PC-9 (cell line): ENCODE data around the gene TMEM135. TPM values are rescaled to one million over a fixed set of nuclear protein-coding genes. Genes with fewer than 3 reads are reported as not detected.

Experiments
- BruUV-seq: library from RNA; stranded (reverse); fragments of 400-500 nt; replicated peaks from 2 replicates; lab custom pipeline; 2021; lab: Mats Ljungman, UMichigan
- CTCF ChIA-PET: fragments of 300-600 bp; sonication (Branson Sonifier 250); formaldehyde crosslinking; loops from one replicate; lab custom pipeline; 2022; ENCODE audit warnings: antibody characterized with exemption; lab: Charles Lee
- POLR2A ChIA-PET: fragments of 300-600 bp; sonication (Branson Sonifier 250); formaldehyde crosslinking; loops from one replicate; lab custom pipeline; 2022; ENCODE audit warnings: antibody characterized with exemption; ENCODE audit not compliant: unreplicated experiment; lab: Charles Lee
- DNase-seq, 2 experiments: peaks; one replicate each; pipeline versions ENCODE4 v3.0.0 to v3.0.0-alpha.2; 2015 to 2022; ENCODE audit warnings: mixed read lengths in 1 of 2
- H2AFZ ChIP-seq: fragments of 200-600 bp; sonication (generic); 2 replicates; pipeline ENCODE4 v1.8.1; 2017; ENCODE audit warnings: antibody characterized with exemption
- H3F3A ChIP-seq: fragments of 200-600 bp; sonication (generic); 2 replicates; pipeline ENCODE4 v1.8.1; 2017; ENCODE audit warnings: antibody characterized with exemption, mild to moderate bottlenecking, low read depth; ENCODE audit not compliant: insufficient read depth
- H3K27ac ChIP-seq: fragments of 200-600 bp; sonication (generic); 2 replicates; pipeline ENCODE4 v1.6.1; 2016; ENCODE audit warnings: mixed run types
- H3K27me3 ChIP-seq: fragments of 200-600 bp; sonication (generic); 2 replicates; pipeline ENCODE4 v1.6.1; 2016; ENCODE audit warnings: low read depth, mixed run types; ENCODE audit not compliant: insufficient read depth
- H3K36me3 ChIP-seq: fragments of 200-600 bp; sonication (generic); 2 replicates; pipeline ENCODE4 v1.6.1; 2016; ENCODE audit warnings: low read depth, mixed run types
- H3K4me1 ChIP-seq: fragments of 200-600 bp; sonication (generic); replicated peaks from 2 replicates; pipeline ENCODE4 v1.6.1; 2016; ENCODE audit warnings: mixed run types; ENCODE audit not compliant: insufficient read depth
- H3K4me2 ChIP-seq: fragments of 200-600 bp; sonication (generic); 2 replicates; pipeline ENCODE4 v1.6.1; 2017; ENCODE audit warnings: mixed run types
- H3K4me3 ChIP-seq: fragments of 200-600 bp; sonication (generic); 2 replicates; pipeline ENCODE4 v1.6.1; 2016; ENCODE audit warnings: mixed run types
- H3K79me2 ChIP-seq: fragments of 200-600 bp; sonication (generic); 2 replicates; pipeline ENCODE4 v1.6.1; 2017; ENCODE audit warnings: low read depth, mixed run types
- H3K9me2 ChIP-seq: fragments of 200-600 bp; sonication (generic); 2 replicates; pipeline ENCODE4 v1.8.1; 2017; ENCODE audit warnings: mild to moderate bottlenecking; ENCODE audit not compliant: insufficient read depth
- H3K9me3 ChIP-seq: fragments of 200-600 bp; sonication (generic); 2 replicates; pipeline ENCODE4 v1.8.1; 2016; ENCODE audit warnings: low read depth; ENCODE audit not compliant: insufficient read depth
- H4K20me1 ChIP-seq: fragments of 200-600 bp; sonication (generic); 2 replicates; pipeline ENCODE4 v1.8.1; 2017; ENCODE audit not compliant: insufficient read depth
- EZH2 ChIP-seq: fragments of 200-600 bp; sonication (generic); IDR thresholded peaks from 2 replicates; pipeline ENCODE4 v1.8.0; 2017; ENCODE audit warnings: antibody characterized with exemption, low read depth
- intact Hi-C: fragments of 100-400 bp; cut with micrococcal nuclease; formaldehyde crosslinking; loops from one replicate; pipeline ENCODE4 v1.10.0; 2022; ENCODE audit not compliant: unreplicated experiment
- total RNA-seq: library from RNA; stranded (reverse); gene quantifications from 2 replicates; pipeline ENCODE4 v1.2.3, GENCODE V29; 2021
- TF ChIP-seq, protein P1 (sequence below): fragments of 200-600 bp; sonication (generic); conservative IDR thresholded peaks from 2 replicates; pipeline ENCODE4 v1.6.1; 2017; ENCODE audit warnings: mixed run types, antibody characterized with exemption, mild to moderate bottlenecking, moderate library complexity

Gene TMEM135
- total RNA-seq, 1 experiment from 2014 or later: 42.0 TPM

DNA sequence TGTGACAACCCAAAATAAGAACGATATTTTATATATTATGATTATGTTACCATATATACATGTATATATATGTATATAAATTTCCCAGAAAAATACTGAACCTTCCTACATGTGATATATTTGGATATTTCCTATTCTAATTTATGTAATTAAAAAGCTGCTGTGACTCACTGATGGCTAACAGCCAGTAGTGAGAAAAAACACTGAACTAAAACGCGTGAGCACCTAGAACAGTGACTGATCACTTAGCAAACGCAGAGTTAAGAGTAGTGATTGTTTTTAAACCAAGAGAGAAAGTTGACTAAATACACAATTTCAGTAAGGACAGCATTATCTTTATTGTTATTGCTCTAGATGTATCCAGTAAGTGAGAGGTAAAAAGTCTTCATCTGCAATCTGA, 213.8 kb downstream of the TMEM135 start:
- CTCF ChIA-PET: no interaction called here
- no TSS peak for BruUV-seq
- H3K4me2 ChIP-seq: no peak overlapping the region
- no peaks in the 10 kb centered on the region for H3K27me3 ChIP-seq
- H3K9me3 ChIP-seq: no peaks in the 10 kb centered on the region
- TF ChIP-seq EZH2: no peak
- TF ChIP-seq, protein P1, sequence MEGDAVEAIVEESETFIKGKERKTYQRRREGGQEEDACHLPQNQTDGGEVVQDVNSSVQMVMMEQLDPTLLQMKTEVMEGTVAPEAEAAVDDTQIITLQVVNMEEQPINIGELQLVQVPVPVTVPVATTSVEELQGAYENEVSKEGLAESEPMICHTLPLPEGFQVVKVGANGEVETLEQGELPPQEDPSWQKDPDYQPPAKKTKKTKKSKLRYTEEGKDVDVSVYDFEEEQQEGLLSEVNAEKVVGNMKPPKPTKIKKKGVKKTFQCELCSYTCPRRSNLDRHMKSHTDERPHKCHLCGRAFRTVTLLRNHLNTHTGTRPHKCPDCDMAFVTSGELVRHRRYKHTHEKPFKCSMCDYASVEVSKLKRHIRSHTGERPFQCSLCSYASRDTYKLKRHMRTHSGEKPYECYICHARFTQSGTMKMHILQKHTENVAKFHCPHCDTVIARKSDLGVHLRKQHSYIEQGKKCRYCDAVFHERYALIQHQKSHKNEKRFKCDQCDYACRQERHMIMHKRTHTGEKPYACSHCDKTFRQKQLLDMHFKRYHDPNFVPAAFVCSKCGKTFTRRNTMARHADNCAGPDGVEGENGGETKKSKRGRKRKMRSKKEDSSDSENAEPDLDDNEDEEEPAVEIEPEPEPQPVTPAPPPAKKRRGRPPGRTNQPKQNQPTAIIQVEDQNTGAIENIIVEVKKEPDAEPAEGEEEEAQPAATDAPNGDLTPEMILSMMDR: no peak
- peaks cover 6% of the 10 kb centered on the region; the same call in 1 of the 2 replicates for H4K20me1 ChIP-seq
- H3K9me2 ChIP-seq: no peaks in the 10 kb centered on the region
- intact Hi-C loops: no loop called here
- H3K79me2 ChIP-seq: 0 out of 2 replicates have a peak, but pooled peaks cover 3% of the 10 kb centered on the region
- H3F3A ChIP-seq: no peaks in the 10 kb centered on the region; the same call in 1 of the 2 replicates
- POLR2A ChIA-PET: no interaction called here
- no peak overlapping the region for H3K27ac ChIP-seq
- no peak overlapping the region for H3K4me3 ChIP-seq
- DNase-seq: no peak
- H2AFZ ChIP-seq: no peak overlapping the region
- H3K36me3 ChIP-seq: no peaks in the 10 kb centered on the region
- H3K4me1 ChIP-seq: no peaks in the 10 kb centered on the region

DNA sequence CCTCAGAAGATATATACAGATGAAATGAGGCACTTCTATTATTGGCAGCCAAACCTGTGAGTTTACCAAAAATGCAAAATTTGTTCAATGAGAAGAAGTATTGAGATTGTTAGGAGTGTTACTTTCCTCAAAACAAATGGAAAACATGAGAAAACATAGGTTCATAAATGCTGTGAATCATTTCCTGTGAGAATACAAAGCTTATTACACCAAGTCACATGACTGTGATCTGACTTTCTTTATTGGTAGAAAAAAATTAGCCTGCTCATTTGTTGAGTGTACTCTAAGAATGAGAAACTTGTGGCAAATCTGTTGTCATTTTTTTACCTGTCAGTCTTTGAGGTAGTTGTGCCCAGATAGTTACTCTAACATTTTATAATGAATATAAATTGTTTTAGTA, 215.1 kb downstream of the TMEM135 start:
- no TSS peak for BruUV-seq
- intact Hi-C loops: no loop called here
- Histone ChIP-seq H3K36me3 (no peaks in the 10 kb centered on the region), H3K4me2 (no peak overlapping the region), H3K79me2 (0 out of 2 replicates have a peak, but pooled peaks cover 3% of the 10 kb centered on the region), H3K27me3 (no peaks in the 10 kb centered on the region), H3K27ac (no peak overlapping the region), H4K20me1 (peaks cover 6% of the 10 kb centered on the region; the same call in 1 of the 2 replicates), H2AFZ (no peak overlapping the region), H3K4me1 (no peaks in the 10 kb centered on the region), H3F3A (no peaks in the 10 kb centered on the region; the same call in 1 of the 2 replicates), H3K4me3 (no peak overlapping the region), H3K9me3 (no peaks in the 10 kb centered on the region), H3K9me2 (no peaks in the 10 kb centered on the region)
- TF ChIP-seq, protein P1: no peak
- no peak for TF ChIP-seq EZH2
- ChIA-PET POLR2A (no interaction called here), CTCF (no interaction called here)
- no peak for DNase-seq

- Histone ChIP-seq H2AFZ (no peak overlapping the region), H3K4me3 (no peak overlapping the region), H3K9me2 (no peaks in the 10 kb centered on the region), H3F3A (no peaks in the 10 kb centered on the region; the same call in 1 of the 2 replicates), H3K27me3 (no peaks in the 10 kb centered on the region), H3K9me3 (no peaks in the 10 kb centered on the region), H3K4me1 (no peaks in the 10 kb centered on the region), H4K20me1 (no peaks in the 10 kb centered on the region; the same call in 1 of the 2 replicates), H3K36me3 (no peaks in the 10 kb centered on the region), H3K79me2 (0 out of 2 replicates have a peak, but pooled peaks cover under 1% of the 10 kb centered on the region), H3K27ac (no peak overlapping the region), H3K4me2 (no peak overlapping the region)
- POLR2A ChIA-PET: no interaction called here
- BruUV-seq: no TSS peak
- CTCF ChIA-PET: no interaction called here
- no peak for TF ChIP-seq EZH2
- TF ChIP-seq, protein P1: no peak
- DNase-seq: no peak
- intact Hi-C loops: no loop called here
These were observed 216.8 kb downstream of the TMEM135 start for GRCh38 chr11:87254562-87254961.
